Keratinocyte (primary cell): Measurements from ENCODE around the gene SNRPF. TPM values are rescaled to one million over a fixed set of nuclear protein-coding genes. Genes with fewer than 3 reads are reported as not detected.

Experiments used
- DNase-seq: peaks from one replicate; pipeline ENCODE4 v3.0.0-alpha.2; 2011; ENCODE audit warnings: low read depth, missing footprints, low spot score
- FAIRE-seq: peaks from 2 replicates; lab custom pipeline; 2011; peaks lifted over from hg19 to GRCh38; lab: Jason Lieb, UNC
- H2AFZ ChIP-seq: 2 replicates; pipeline ENCODE4 v1.6.0; 2012; ENCODE audit warnings: low read length, control low read depth, inconsistent platforms; ENCODE audit not compliant: control insufficient read depth
- H3K27ac ChIP-seq: 2 replicates; pipeline ENCODE4 v1.5.1; 2011; ENCODE audit warnings: low read length; ENCODE audit not compliant: control insufficient read depth, insufficient read depth
- H3K27me3 ChIP-seq: 3 replicates; pipeline ENCODE4 v1.6.0; 2011; ENCODE audit warnings: low read length; ENCODE audit not compliant: control insufficient read depth, insufficient read depth; ENCODE audit errors: extremely low read depth
- H3K36me3 ChIP-seq, 2 experiments: 2 replicates in 1 of 2; 3 replicates in 1 of 2; pipeline ENCODE4 v1.5.1; 2011; ENCODE audit warnings: low read length in 2 of 2, mild to moderate bottlenecking in 1 of 2; ENCODE audit not compliant: control insufficient read depth in 2 of 2, insufficient read depth in 2 of 2; ENCODE audit errors: extremely low read depth in 1 of 2
- H3K4me1 ChIP-seq: 3 replicates; pipeline ENCODE4 v1.5.1; 2011; ENCODE audit warnings: low read length; ENCODE audit not compliant: control insufficient read depth, insufficient read depth; ENCODE audit errors: extremely low read depth
- H3K4me2 ChIP-seq: 3 replicates; pipeline ENCODE4 v1.6.0; 2011; ENCODE audit warnings: low read depth, low read length; ENCODE audit not compliant: control insufficient read depth, insufficient read depth; ENCODE audit errors: extremely low read depth
- H3K4me3 ChIP-seq, 3 experiments: fragments of 200-600 bp in 1 of 3; sonication (generic) in 1 of 3; 2 replicates in 2 of 3; 3 replicates in 1 of 3; pipeline ENCODE4 v1.5.1; 2011 to 2016; ENCODE audit warnings: low read length in 3 of 3, mild to moderate bottlenecking in 3 of 3, control low read depth in 2 of 3, inconsistent platforms in 1 of 3, low read depth in 1 of 3, mixed read lengths in 1 of 3, mixed run types in 1 of 3, moderate library complexity in 1 of 3; ENCODE audit not compliant: control insufficient read depth in 2 of 3, insufficient read depth in 2 of 3; ENCODE audit errors: extremely low read depth in 1 of 3
- H3K79me2 ChIP-seq: 2 replicates; pipeline ENCODE4 v1.6.0; 2012; ENCODE audit warnings: low read length; ENCODE audit not compliant: control insufficient read depth, insufficient read depth
- H3K9ac ChIP-seq: 3 replicates; pipeline ENCODE4 v1.6.0; 2011; ENCODE audit warnings: low read length; ENCODE audit not compliant: control insufficient read depth, insufficient read depth; ENCODE audit errors: extremely low read depth
- H3K9me1 ChIP-seq: 3 replicates; pipeline ENCODE4 v1.6.0; 2011; ENCODE audit warnings: low read length; ENCODE audit not compliant: control insufficient read depth, insufficient read depth; ENCODE audit errors: extremely low read depth
- H3K9me3 ChIP-seq: 2 replicates; pipeline ENCODE4 v1.5.1; 2012; ENCODE audit warnings: low read depth, low read length; ENCODE audit not compliant: control insufficient read depth
- H4K20me1 ChIP-seq: 3 replicates; pipeline ENCODE4 v1.6.0; 2011; ENCODE audit warnings: low read length; ENCODE audit not compliant: control insufficient read depth, insufficient read depth; ENCODE audit errors: extremely low read depth
- EZH2 ChIP-seq: IDR thresholded peaks from one replicate; pipeline ENCODE4 v1.6.1; 2012; ENCODE audit warnings: inconsistent platforms, mild to moderate bottlenecking, low read length, moderate library complexity
- dilution Hi-C: fragments of 300-500 bp; cut with MboI; formaldehyde crosslinking; loops from one replicate; pipeline ENCODE4 v1.7.0; 2020; ENCODE audit warnings: low sequenced_read_pairs; ENCODE audit not compliant: extremely low pct_ligation_motif_present
- polyA plus RNA-seq, 5 experiments: library from polyadenylated mRNA; depleted of rRNA in 3 of 5; stranded (reverse) in 3 of 5; stranded (forward) in 1 of 5; unstranded in 1 of 5; fragments of >200 nt; gene quantifications; 1 replicate in 1 of 5; 2 replicates in 3 of 5; 3 replicates in 1 of 5; pipeline versions ENCODE4 v1.2.1 to v1.2.3, GENCODE V29; 2011 to 2012; ENCODE audit warnings: missing spikeins in 2 of 5, low read depth in 1 of 5, low replicate concordance in 1 of 5
- TF ChIP-seq, protein P1 (sequence below), 3 experiments: IDR thresholded peaks in 1 of 3; conservative IDR thresholded peaks in 1 of 3; optimal IDR thresholded peaks in 1 of 3; 2 replicates in 2 of 3; 3 replicates in 1 of 3; pipeline versions ENCODE3 to v1.5.1; 2011; ENCODE audit warnings: low read length in 3 of 3, mild to moderate bottlenecking in 3 of 3, moderate library complexity in 2 of 3, control low read depth in 1 of 3, inconsistent platforms in 1 of 3; ENCODE audit not compliant: insufficient read depth in 2 of 3; ENCODE audit errors: extremely low read depth in 1 of 3

The SNRPF gene
- polyA plus RNA-seq, 1 donor (not counting 4 experiments of a cell fraction or from before 2014, with no cell fraction given), result 34.7 TPM

DNA sequence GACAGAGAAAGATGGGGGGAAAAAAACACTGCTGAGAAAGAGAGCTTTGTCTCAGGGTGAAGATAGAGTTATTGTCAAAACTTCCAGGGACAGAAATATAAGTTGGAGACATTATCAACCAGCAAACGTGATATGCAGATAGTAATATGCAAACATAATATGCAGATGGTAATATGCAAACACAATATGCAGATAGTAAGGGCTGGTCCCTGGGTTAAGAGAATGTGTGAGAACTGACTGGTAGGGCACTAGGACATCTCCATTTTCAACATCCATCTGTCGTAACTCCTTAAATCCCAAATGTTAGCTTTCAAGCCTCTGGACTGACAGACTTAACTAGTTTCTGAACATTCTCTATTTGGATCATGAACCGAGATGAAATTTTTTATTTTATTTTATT lies 32.2 kb downstream of the SNRPF start:
- H3K27ac ChIP-seq, result no peak overlapping the region
- DNase-seq (no peak), FAIRE-seq (no peak)
- dilution Hi-C loops, result no loop called here
- H3K4me3 ChIP-seq, result no peak overlapping the region
- H3K36me3 ChIP-seq, result no peaks in the 10 kb centered on the region
- H3K4me1 ChIP-seq, result no peaks in the 10 kb centered on the region
- no peak overlapping the region for H2AFZ ChIP-seq
- H3K27me3 ChIP-seq, result no peaks in the 10 kb centered on the region
- no peaks in the 10 kb centered on the region for H3K9me1 ChIP-seq
- no peaks in the 10 kb centered on the region for H3K79me2 ChIP-seq
- H4K20me1 ChIP-seq, result no peaks in the 10 kb centered on the region
- H3K4me2 ChIP-seq, result no peak overlapping the region
- no peak overlapping the region for H3K9ac ChIP-seq
- no peaks in the 10 kb centered on the region for H3K9me3 ChIP-seq
- no peak for TF ChIP-seq EZH2
- TF ChIP-seq, protein P1, sequence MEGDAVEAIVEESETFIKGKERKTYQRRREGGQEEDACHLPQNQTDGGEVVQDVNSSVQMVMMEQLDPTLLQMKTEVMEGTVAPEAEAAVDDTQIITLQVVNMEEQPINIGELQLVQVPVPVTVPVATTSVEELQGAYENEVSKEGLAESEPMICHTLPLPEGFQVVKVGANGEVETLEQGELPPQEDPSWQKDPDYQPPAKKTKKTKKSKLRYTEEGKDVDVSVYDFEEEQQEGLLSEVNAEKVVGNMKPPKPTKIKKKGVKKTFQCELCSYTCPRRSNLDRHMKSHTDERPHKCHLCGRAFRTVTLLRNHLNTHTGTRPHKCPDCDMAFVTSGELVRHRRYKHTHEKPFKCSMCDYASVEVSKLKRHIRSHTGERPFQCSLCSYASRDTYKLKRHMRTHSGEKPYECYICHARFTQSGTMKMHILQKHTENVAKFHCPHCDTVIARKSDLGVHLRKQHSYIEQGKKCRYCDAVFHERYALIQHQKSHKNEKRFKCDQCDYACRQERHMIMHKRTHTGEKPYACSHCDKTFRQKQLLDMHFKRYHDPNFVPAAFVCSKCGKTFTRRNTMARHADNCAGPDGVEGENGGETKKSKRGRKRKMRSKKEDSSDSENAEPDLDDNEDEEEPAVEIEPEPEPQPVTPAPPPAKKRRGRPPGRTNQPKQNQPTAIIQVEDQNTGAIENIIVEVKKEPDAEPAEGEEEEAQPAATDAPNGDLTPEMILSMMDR (optimal IDR thresholded peaks at IDR 0.05 in 1 of 3, IDR thresholded peaks at IDR 0.05 in 1 of 3, conservative IDR thresholded peaks at IDR 0.05 in 1 of 3; ENCODE audit: extremely low read depth in 1 of 3, insufficient read depth in 2 of 3, low read length in 3 of 3), result no peak

DNA sequence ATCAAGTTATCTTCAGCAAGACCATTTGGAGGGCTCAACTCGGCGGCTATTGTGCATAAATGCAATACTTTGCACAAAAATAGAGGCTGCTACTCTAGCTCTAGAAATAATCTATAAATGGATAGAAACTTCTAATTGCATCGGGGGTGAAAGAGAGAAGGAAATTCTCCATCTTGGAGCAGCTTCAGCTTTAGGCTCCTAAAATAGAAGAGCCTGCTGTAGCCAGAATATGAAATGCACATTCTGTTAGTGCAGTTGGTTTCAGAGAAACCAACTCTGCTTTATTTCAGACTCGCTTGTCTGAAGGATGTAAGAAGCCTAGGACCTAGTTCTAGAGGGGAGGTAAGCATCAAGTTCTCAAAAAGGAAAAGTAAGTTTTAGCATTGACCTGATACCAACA lies 38.1 kb downstream of the SNRPF start:
- Histone ChIP-seq H3K27ac (no peak overlapping the region), H3K9ac (no peak overlapping the region), H3K9me1 (no peaks in the 10 kb centered on the region), H3K4me3 (no peak overlapping the region), H3K27me3 (peaks cover 3% of the 10 kb centered on the region), H4K20me1 (no peaks in the 10 kb centered on the region), H3K4me2 (no peak overlapping the region), H3K79me2 (no peaks in the 10 kb centered on the region), H2AFZ (no peak overlapping the region), H3K36me3 (no peaks in the 10 kb centered on the region), H3K9me3 (no peaks in the 10 kb centered on the region), H3K4me1 (no peaks in the 10 kb centered on the region)
- FAIRE-seq (no peak), DNase-seq (no peak)
- no peak for TF ChIP-seq EZH2
- TF ChIP-seq, protein P1 (optimal IDR thresholded peaks at IDR 0.05 in 1 of 3, IDR thresholded peaks at IDR 0.05 in 1 of 3, conservative IDR thresholded peaks at IDR 0.05 in 1 of 3; ENCODE audit: extremely low read depth in 1 of 3, insufficient read depth in 2 of 3, low read length in 3 of 3), result no peak
- dilution Hi-C loops, result no loop called here
